ENCODE data around the gene IRF1. TPM values are rescaled to one million over a fixed set of nuclear protein-coding genes. Genes with fewer than 3 reads are reported as not detected.
A peak's percentile ranks its signal among the peaks of the same experiment; 100 is the strongest.

The IRF1 gene
- total and polyA plus RNA-seq, 8 donors = 15.1 to 93.3 (median 19.5) TPM

DNA sequence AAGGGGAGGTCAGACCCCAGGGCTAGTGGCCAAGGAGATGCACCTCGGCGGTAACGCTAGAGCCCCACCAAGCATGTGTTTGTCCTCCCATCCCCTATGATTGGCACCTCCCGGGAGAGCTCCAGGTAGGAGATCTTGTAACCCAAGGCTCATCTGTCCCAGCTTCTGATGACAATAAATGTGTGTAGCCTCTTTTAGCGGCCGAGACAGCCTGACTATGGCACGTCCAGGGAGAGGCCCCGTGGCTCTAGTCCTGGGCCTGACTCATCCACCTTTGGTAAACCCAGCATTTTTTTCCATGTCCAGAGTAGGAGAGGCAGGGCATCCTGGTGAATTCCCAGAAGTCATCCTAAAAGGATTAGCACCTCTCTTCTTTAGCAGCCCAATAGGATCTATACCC is 39.2 kb downstream of the IRF1 start:
- no peak for DNase-seq
- H3K27me3 ChIP-seq = no peaks in the 10 kb centered on the region
- peaks cover 0 to 29% of the 10 kb centered on the region in 2 donors for H3K36me3 ChIP-seq
- intact Hi-C loops (cut with DNase I) = no loop called here
- no peaks in the 10 kb centered on the region for H3K9me3 ChIP-seq
- H3K4me1 ChIP-seq = peaks cover 14 to 72% of the 10 kb centered on the region in 2 donors
- ATAC-seq = no peak
- H3K4me3 ChIP-seq = no peak overlapping the region
- TF ChIP-seq, protein P1, sequence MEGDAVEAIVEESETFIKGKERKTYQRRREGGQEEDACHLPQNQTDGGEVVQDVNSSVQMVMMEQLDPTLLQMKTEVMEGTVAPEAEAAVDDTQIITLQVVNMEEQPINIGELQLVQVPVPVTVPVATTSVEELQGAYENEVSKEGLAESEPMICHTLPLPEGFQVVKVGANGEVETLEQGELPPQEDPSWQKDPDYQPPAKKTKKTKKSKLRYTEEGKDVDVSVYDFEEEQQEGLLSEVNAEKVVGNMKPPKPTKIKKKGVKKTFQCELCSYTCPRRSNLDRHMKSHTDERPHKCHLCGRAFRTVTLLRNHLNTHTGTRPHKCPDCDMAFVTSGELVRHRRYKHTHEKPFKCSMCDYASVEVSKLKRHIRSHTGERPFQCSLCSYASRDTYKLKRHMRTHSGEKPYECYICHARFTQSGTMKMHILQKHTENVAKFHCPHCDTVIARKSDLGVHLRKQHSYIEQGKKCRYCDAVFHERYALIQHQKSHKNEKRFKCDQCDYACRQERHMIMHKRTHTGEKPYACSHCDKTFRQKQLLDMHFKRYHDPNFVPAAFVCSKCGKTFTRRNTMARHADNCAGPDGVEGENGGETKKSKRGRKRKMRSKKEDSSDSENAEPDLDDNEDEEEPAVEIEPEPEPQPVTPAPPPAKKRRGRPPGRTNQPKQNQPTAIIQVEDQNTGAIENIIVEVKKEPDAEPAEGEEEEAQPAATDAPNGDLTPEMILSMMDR (IDR thresholded peaks at IDR 0.05) = no peak
- no peak overlapping the region for H3K27ac ChIP-seq

- H3K9me3 ChIP-seq = no peaks in the 10 kb centered on the region
- H3K27ac ChIP-seq = no peak overlapping the region
- peaks cover 0 to 27% of the 10 kb centered on the region in 2 donors for H3K36me3 ChIP-seq
- H3K27me3 ChIP-seq = no peaks in the 10 kb centered on the region
- intact Hi-C loops (cut with DNase I) = no loop called here
- ATAC-seq (no peak), DNase-seq (no peak)
- TF ChIP-seq, protein P1 (IDR thresholded peaks at IDR 0.05) = no peak
- no peak overlapping the region for H3K4me3 ChIP-seq
- peaks cover 13 to 71% of the 10 kb centered on the region in 2 donors for H3K4me1 ChIP-seq
Measured at GRCh38 chr5:132449060-132449459, 41.5 kb downstream of the IRF1 start.

- Histone ChIP-seq H3K27me3 (no peaks in the 10 kb centered on the region), H3K4me3 (no peak overlapping the region), H3K27ac (peak overlapping the region in 1 of 2 donors; percentile 24), H3K9me3 (no peaks in the 10 kb centered on the region), H3K4me1 (peaks cover 13 to 72% of the 10 kb centered on the region in 2 donors), H3K36me3 (peaks cover 0 to 22% of the 10 kb centered on the region in 2 donors)
- intact Hi-C loops (cut with DNase I) = no loop called here
- ATAC-seq (no peak), DNase-seq (no peak)
- TF ChIP-seq, protein P1 (IDR thresholded peaks at IDR 0.05) = no peak
Measured at GRCh38 chr5:132447196-132447595, 43.4 kb downstream of the IRF1 start.

GRCh38 chr5:132446621-132447020 is 44.0 kb downstream of the IRF1 start:
- Histone ChIP-seq H3K36me3 (peaks cover 0 to 18% of the 10 kb centered on the region in 2 donors), H3K27me3 (no peaks in the 10 kb centered on the region), H3K27ac (peak overlapping the region; percentile 24 to 27), H3K4me1 (peaks cover 13 to 69% of the 10 kb centered on the region in 2 donors), H3K9me3 (no peaks in the 10 kb centered on the region), H3K4me3 (no peak overlapping the region)
- intact Hi-C loops (cut with DNase I) = no loop called here
- DNase-seq (peak in 3 of 4 donors; percentile 56 to 89 (median 74)), ATAC-seq (peak; percentile 78)
- TF ChIP-seq, protein P1 (IDR thresholded peaks at IDR 0.05) = no peak

- TF ChIP-seq, protein P1 (IDR thresholded peaks at IDR 0.05) = no peak
- no peaks in the 10 kb centered on the region for H3K9me3 ChIP-seq
- no peaks in the 10 kb centered on the region for H3K27me3 ChIP-seq
- H3K4me1 ChIP-seq = peaks cover 13 to 66% of the 10 kb centered on the region in 2 donors
- intact Hi-C loops (cut with DNase I) = no loop called here
- DNase-seq = no peak
- H3K36me3 ChIP-seq = peaks cover 0 to 12% of the 10 kb centered on the region in 2 donors
- no peak overlapping the region for H3K4me3 ChIP-seq
- no peak for ATAC-seq
- peak overlapping the region; percentile 14 to 27 for H3K27ac ChIP-seq
Measured at GRCh38 chr5:132445930-132446329, 44.6 kb downstream of the IRF1 start.
